NK-92 treated with Interleukin-12 subunit alpha and Interleukin-12 subunit beta, amount 100 ng/mL, for 24 hours (cell line): Measurements from ENCODE around the gene KCNQ5.

Experiments
- DNase-seq: peaks from one replicate; lab custom pipeline; 2025; lab: John Stamatoyannopoulos, UW

KCNQ5 gene

GRCh38 chr6:72639920-72640614 is 18.2 kb downstream of the KCNQ5 start:
- no peak for DNase-seq

- DNase-seq, result no peak
These were observed 18.7 kb downstream of the KCNQ5 start for GRCh38 chr6:72640615-72640930.

DNA sequence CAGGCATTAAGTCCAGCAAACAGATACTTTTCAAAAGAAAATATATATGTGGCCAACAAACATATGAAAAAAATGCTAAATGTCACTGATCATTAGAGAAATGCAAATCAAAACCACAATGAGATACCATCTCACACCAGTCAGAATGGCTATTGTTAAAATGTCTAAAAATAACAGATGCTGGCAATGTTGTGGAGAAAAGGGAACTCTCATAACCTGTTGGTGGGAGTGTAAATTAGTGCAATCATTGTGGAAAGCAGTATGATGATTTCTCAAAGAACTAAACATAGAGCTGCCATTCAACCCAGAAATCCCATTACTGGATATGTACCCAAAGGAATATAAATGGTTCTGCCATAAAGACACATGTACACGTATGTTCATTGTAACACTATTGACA is 20.6 kb downstream of the KCNQ5 start:
- no peak for DNase-seq

- DNase-seq, result no peak
These were observed 21.4 kb downstream of the KCNQ5 start for GRCh38 chr6:72643214-72643613.

DNA sequence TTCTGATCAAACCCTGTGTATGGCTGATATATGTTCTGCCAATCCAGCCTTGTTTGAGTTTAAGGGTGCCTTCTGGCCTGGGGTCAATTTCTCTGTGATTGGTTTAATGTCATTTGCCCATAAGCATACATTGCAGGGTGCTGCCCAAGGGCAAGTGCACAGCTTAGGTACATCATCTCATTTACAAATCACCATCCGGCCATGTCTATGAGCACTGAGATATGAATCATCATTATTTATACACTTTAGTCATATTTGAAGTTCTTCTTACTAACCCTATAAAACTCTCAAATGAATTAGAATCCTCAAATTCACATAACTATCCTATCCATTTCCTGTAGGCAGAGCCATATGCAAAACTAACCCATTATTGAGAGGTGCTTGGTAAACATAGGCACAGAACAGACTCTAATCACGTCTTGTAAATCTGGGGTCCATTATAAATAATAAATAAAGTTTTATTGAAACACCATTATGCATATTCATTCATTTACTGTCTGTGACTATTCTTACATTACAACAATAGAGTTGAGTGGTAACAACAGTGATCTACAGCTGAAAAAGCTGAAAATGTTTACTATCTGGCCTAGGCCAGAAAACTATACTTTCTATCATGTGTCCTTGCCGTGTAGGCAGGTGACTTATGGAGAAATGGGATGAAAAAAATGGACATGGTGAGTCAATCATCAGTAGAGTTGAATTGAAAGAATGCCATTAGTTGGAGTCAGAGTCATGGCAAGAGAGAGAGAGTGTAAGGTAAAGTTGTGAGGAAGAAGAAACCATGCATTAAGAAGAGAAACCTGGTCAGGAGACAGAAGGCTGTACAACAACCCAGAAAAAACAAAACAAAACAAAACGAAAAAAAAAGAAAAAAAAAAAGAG is 25.0 kb downstream of the KCNQ5 start:
- no peak for DNase-seq

GRCh38 chr6:72647489-72647888 is 25.6 kb downstream of the KCNQ5 start:
- DNase-seq, result no peak

DNA sequence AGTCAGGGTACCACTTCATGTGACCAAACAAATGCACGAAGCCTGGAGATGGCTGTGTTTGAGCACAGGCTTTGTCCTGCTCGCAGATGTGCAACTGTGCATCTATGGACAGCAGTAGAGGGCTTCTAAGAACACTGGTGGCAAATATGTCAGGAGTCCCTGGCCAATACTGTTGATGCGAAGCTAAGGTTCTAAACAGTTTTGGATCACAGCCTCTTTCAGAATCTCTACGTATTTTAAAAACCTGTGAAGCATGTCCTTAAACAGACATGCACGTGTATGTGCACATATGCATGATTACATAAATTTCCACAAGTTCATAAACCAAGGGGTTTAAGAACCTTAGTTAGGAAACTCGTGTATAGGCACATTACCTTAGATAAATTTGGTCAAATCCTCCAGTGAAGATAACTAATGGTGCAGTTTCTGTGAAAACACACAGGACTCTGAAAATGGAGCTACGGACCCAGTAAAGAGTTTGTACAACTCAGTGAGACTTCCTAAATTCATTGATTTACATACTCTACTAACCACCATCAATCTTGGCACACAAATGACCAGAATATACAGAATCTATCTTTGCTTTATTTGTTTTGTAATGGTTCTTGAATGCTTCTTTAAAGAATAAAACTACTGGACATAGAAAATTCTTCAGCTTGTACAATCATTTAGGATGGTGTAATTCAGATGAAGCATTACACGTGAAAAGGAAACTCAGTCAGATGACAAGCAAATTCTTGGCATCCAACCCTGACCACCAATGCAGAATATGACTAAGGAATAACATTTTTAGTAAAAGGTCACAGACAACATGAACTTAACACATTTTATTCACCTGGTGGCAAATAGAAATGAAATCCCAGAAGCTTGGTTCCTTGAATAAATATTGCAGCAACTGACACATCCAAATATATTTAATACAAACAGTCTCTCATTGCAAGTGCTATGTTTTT is 27.4 kb downstream of the KCNQ5 start:
- no peak for DNase-seq

GRCh38 chr6:72650081-72650745 is 28.3 kb downstream of the KCNQ5 start:
- DNase-seq, result no peak

DNA sequence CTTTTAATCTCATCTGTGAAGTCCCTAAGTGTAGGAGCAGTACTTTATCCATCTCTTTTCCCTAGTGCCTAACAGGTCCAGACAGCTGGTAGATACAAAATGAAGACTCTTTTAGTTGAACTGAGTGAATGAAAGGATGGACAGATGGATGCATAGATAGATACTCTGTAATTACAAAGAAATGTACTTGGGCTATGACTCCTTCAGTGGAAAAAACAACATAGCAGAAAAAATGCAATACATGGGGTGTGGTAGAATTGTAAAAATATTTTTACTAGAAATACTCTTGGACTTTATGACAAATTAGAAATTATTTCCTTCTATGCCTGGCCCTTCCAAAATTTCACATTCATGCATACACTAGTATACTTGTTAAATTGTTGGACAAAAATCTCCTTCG is 29.3 kb downstream of the KCNQ5 start:
- DNase-seq, result no peak

DNA sequence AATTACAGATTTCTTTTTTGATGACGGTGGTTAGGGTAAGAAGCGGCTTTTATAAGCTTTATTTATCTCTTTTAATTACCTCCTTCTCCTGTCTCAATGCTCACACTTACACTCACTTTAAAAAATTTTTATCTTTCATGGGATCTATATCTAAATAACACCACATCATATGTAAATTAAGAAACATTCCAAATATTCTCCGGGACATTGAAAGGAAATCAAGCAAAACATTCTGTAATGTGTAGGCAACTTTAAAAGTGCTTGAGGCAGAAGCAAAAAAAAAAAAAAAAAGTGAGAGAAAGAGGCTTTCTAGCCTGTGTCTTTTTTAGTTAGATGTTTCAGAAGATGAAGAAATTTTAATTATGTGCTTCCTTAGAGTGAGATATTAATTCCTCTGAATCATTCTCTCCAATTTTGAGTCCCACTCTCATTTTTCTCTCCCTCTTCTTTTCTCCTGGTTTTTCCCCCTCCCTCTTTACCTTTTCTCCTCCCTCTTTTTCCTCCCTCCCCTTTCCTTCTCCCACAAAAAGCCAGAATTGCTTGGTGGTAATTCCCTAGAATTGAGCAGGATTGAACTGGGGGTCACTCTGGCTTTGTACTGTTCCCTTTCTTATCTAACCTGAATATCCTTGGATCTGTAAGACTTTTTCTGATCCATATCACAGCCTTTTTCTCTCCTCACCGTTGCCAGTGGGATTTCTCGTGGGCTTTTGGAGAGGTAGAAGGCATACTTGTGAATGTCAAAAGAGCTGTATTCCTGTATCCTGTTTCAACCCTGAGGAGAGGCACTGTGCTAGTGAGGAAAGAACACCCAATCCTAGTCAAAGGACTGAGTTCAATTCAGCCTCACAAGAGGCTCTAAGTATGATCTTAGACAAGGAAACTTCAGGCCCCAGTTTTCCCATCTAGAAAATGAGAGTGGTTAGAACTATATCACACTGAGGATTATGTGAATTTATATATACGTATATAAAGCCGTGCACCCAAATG is 30.4 kb downstream of the KCNQ5 start:
- no peak for DNase-seq

GRCh38 chr6:72653026-72653425 is 31.2 kb downstream of the KCNQ5 start:
- no peak for DNase-seq

- DNase-seq, result no peak
These were observed 32.3 kb downstream of the KCNQ5 start for GRCh38 chr6:72654071-72654621.

- DNase-seq, result no peak
These were observed 35.7 kb downstream of the KCNQ5 start for GRCh38 chr6:72657407-72658197.

GRCh38 chr6:72659754-72660153 is 37.9 kb downstream of the KCNQ5 start:
- no peak for DNase-seq

DNA sequence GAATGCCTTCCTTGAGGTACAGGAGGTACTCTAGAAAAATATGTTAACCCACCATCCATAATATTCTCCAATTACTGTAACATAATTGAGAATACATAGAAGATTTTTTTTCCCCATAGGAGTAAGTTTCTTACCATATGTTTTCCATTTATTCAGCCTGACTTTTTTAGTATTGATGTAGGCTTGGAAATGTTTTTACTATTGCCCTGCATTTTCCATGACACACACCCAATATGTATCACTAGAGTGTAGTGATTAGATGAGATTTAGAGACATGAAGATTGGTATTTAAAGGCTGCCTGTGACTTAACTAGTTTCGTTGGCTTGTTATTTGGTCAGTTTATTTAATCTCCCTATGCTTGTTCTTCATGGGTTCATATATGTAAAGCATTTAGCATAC is 39.5 kb downstream of the KCNQ5 start:
- DNase-seq, result no peak

- DNase-seq, result no peak
These were observed 43.7 kb downstream of the KCNQ5 start for GRCh38 chr6:72665599-72665998.

GRCh38 chr6:72669324-72669723 is 47.5 kb downstream of the KCNQ5 start:
- no peak for DNase-seq

- no peak for DNase-seq
These were observed 51.0 kb downstream of the KCNQ5 start for GRCh38 chr6:72672906-72673305.

GRCh38 chr6:72674842-72675241 is 53.0 kb downstream of the KCNQ5 start:
- DNase-seq, result no peak

- DNase-seq, result no peak
These were observed 53.5 kb downstream of the KCNQ5 start for GRCh38 chr6:72675396-72675795.
